CD4-positive, alpha-beta T cell treated with Interleukin-15 for 4 hours (primary cell): ENCODE results near the gene RIMBP2.

Experiments used
- DNase-seq: peaks from one replicate; pipeline ENCODE4 v3.0.0-alpha.2; 2020; ENCODE audit warnings: low spot score

The RIMBP2 gene

GRCh38 chr12:130633771-130634170 lies 82.3 kb downstream of the RIMBP2 start:
- DNase-seq, result no peak

- no peak for DNase-seq
These were observed 83.5 kb downstream of the RIMBP2 start for GRCh38 chr12:130632642-130633041.

GRCh38 chr12:130628304-130628703 lies 87.8 kb downstream of the RIMBP2 start:
- no peak for DNase-seq

GRCh38 chr12:130627175-130627574 lies 88.9 kb downstream of the RIMBP2 start:
- no peak for DNase-seq

- DNase-seq, result no peak
These were observed 89.5 kb downstream of the RIMBP2 start for GRCh38 chr12:130626601-130627000.

GRCh38 chr12:130625201-130625600 lies 90.9 kb downstream of the RIMBP2 start:
- DNase-seq, result no peak

- DNase-seq, result no peak
These were observed 93.3 kb downstream of the RIMBP2 start for GRCh38 chr12:130622803-130623202.

GRCh38 chr12:130621696-130622298 lies 94.3 kb downstream of the RIMBP2 start:
- DNase-seq, result no peak

- DNase-seq, result no peak
These were observed 95.3 kb downstream of the RIMBP2 start for GRCh38 chr12:130620756-130621155.

- no peak for DNase-seq
These were observed 95.8 kb downstream of the RIMBP2 start for GRCh38 chr12:130620281-130620680.

GRCh38 chr12:130619385-130620001 lies 96.6 kb downstream of the RIMBP2 start:
- no peak for DNase-seq

GRCh38 chr12:130617219-130617618 lies 98.9 kb downstream of the RIMBP2 start:
- no peak for DNase-seq

GRCh38 chr12:130615861-130616345 lies 100.2 kb downstream of the RIMBP2 start:
- no peak for DNase-seq

GRCh38 chr12:130614530-130614905 lies 101.6 kb downstream of the RIMBP2 start:
- DNase-seq, result no peak

- DNase-seq, result no peak
These were observed 102.1 kb downstream of the RIMBP2 start for GRCh38 chr12:130613831-130614529.

GRCh38 chr12:130613131-130613530 lies 103.0 kb downstream of the RIMBP2 start:
- DNase-seq, result no peak

- DNase-seq, result no peak
These were observed 104.8 kb downstream of the RIMBP2 start for GRCh38 chr12:130611026-130611905.

GRCh38 chr12:130609966-130610365 lies 106.1 kb downstream of the RIMBP2 start:
- no peak for DNase-seq

GRCh38 chr12:130608831-130609230 lies 107.3 kb downstream of the RIMBP2 start:
- no peak for DNase-seq

- no peak for DNase-seq
These were observed 108.0 kb downstream of the RIMBP2 start for GRCh38 chr12:130608132-130608531.

GRCh38 chr12:130606231-130606630 lies 109.9 kb downstream of the RIMBP2 start:
- no peak for DNase-seq

- no peak for DNase-seq
These were observed 112.6 kb downstream of the RIMBP2 start for GRCh38 chr12:130603396-130603965.
